Right cardiac atrium (tissue), 5 donors: ENCODE measurements around the gene BIRC5. TPM values are rescaled to one million over a fixed set of nuclear protein-coding genes. Genes with fewer than 3 reads are reported as not detected.
"Not testable (repeated sequence)": the region's sequence is repeated elsewhere in the genome, so short reads cannot be mapped to it uniquely, and the experiment has no call there.

Experiments
- ATAC-seq, 2 donors: fragments of 200-7000 bp; cut with Tn5 transposase; one replicate each; pipeline versions ENCODE4 v1.8.0 to v1.9.1; 2020; ENCODE audit warnings: moderate library complexity in 2 of 2, mild to moderate bottlenecking in 1 of 2
- DNase-seq, 3 donors: peaks; one replicate each; pipeline ENCODE4 v3.0.0-alpha.2; 2020
- H3K27ac ChIP-seq: one replicate; pipeline ENCODE4 v1.5.1; 2013; ENCODE audit warnings: mild to moderate bottlenecking, low read length, control low read depth, moderate library complexity
- H3K27me3 ChIP-seq: one replicate; pipeline ENCODE4 v1.6.1; 2013; ENCODE audit not compliant: control insufficient read depth, insufficient read depth
- H3K4me1 ChIP-seq: one replicate; pipeline ENCODE4 v1.6.1; 2013; ENCODE audit warnings: low read length; ENCODE audit not compliant: control insufficient read depth, insufficient read depth
- H3K4me3 ChIP-seq: one replicate; pipeline ENCODE4 v1.5.1; 2013; ENCODE audit warnings: low read length, control low read depth
- H3K9me3 ChIP-seq: one replicate; pipeline ENCODE4 v1.6.1; 2013; ENCODE audit warnings: low read length; ENCODE audit not compliant: control insufficient read depth
- WGBS: extraction: QIAGEN DNeasy Blood & Tissue Kit; methylation state at CpG from one replicate; pipeline ENCODE4 v1.1.7; 2013; 5-methylcytosine and 5-hydroxymethylcytosine counted together
- intact Hi-C, 4 donors: fragments of 100-400 bp; cut with DNase I; formaldehyde crosslinking; loops; one replicate each; pipeline versions ENCODE4 v1.11.0 to v1.14.0; 2022 to 2023
- long read RNA-seq, 4 donors: library from polyadenylated mRNA; unstranded; transcript quantifications; one replicate each; pipeline ENCODE4 v2.0.0, GENCODE V29; 2020 to 2021
- polyA plus RNA-seq: library from polyadenylated mRNA; stranded (reverse); fragments of 200-250 nt; gene quantifications from one replicate; pipeline ENCODE4 v1.2.3, GENCODE V29; 2013
- total RNA-seq, 4 donors: library from RNA; stranded (reverse); fragmentation: NEBNext Ultra II Directional; extraction: Animal tissue kit (Norgen Biotek cat#: 25700); gene quantifications; one replicate each; pipeline ENCODE4 v1.2.1, GENCODE V29; 2021
- donor health status: healthy with polysubstance abuse.
- donor health status: DM: no; HTN: yes; CAD: no.
- donor health status: DM: no; HTN: no; CAD: no.
- donor health status: DM: no; HTN: yes; CAD: no; lungs with severe emphysema.
- donor health status: DM: yes; HTN: yes; CAD: no.

BIRC5 gene
- total RNA-seq: 1 to 10 TPM in 2 of 4 donors, under 1 TPM in 1, not detected in 1; 0.17 to 1.3 (median 1.1) TPM
- 0.29 TPM for polyA plus RNA-seq
- long read RNA-seq, donor 1, partial matches to known transcripts: 0 of 5 reads
- long read RNA-seq, donor 1, other reads (novel, unspliced or antisense): 2 of 5 reads
- long read RNA-seq, donor 2, partial matches to known transcripts: 0 of 1 reads
- long read RNA-seq, donor 2, other reads (novel, unspliced or antisense): 0 of 1 reads
- long read RNA-seq, donor 3: 0 reads
- long read RNA-seq, donor 4: 0 reads

DNA sequence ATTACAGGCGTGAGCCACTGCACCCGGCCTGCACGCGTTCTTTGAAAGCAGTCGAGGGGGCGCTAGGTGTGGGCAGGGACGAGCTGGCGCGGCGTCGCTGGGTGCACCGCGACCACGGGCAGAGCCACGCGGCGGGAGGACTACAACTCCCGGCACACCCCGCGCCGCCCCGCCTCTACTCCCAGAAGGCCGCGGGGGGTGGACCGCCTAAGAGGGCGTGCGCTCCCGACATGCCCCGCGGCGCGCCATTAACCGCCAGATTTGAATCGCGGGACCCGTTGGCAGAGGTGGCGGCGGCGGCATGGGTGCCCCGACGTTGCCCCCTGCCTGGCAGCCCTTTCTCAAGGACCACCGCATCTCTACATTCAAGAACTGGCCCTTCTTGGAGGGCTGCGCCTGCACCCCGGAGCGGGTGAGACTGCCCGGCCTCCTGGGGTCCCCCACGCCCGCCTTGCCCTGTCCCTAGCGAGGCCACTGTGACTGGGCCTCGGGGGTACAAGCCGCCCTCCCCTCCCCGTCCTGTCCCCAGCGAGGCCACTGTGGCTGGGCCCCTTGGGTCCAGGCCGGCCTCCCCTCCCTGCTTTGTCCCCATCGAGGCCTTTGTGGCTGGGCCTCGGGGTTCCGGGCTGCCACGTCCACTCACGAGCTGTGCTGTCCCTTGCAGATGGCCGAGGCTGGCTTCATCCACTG, at the start of gene BIRC5:
Gene BIRC5, plus strand, starts transcription at position 238 of the 690 bp plus-strand sequence. Its CDS starts 64 bp downstream, at position 302.
- under 1% methylated on average over 60 of the region's 60 CpGs for WGBS
- Histone ChIP-seq H3K9me3 (no peaks in the 10 kb centered on the region), H3K27ac (no peak within 1 kb of the TSS), H3K4me3 (no peak within 1 kb of the TSS), H3K4me1 (no peaks in the 10 kb centered on the region), H3K27me3 (no peaks in the 10 kb centered on the region)
- intact Hi-C loops: no loop called here
- ATAC-seq (peak; percentile 99), DNase-seq (peak; percentile 90 to 97 (median 95))

DNA sequence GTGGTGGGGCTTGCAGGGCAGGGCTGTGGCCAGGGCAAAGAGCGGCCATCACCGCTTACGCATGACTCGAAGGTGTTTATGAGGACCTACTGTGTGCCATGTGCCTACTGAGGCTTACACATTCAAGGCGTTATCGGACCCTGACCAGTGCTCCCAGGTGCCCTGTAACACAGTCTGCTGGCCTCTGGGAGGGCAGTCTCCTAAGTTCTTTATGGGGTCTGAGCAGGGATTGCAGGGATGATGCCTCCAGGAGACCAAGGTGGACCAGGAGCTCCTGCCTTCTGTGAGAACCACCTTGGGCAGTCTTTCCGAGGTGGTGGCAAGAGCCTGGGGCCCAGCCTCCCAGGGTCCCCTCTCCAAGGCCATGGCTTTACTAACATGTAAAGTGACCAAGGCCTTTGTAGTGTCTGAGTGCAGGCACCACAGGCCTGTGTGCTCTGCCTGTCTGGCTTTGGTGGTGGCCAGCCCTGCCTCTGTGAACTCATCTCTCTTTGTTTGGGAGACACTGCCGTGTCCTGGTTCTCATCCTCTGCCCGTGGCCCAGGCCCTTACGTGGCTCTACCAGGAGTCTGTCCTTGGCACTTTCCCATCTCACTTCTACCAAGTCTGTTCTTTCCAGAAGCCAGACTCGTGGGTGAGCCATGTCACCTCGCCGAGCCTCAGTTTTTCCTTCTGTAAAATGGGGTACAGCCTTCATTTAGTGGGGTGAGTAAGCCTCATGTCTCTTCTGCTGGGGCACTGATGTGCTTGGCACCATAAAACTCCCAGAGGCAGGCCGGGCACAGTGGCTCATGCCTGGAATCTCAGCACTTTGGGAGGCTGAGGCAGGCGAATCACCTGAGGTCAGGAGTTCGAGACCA, 49.1 kb upstream of the BIRC5 start:
- WGBS: 96% methylated on average over 16 of the region's 16 CpGs
- H3K4me3 ChIP-seq: no peak overlapping the region
- DNase-seq: no peak
- H3K4me1 ChIP-seq: no peaks in the 10 kb centered on the region
- no peaks in the 10 kb centered on the region for H3K9me3 ChIP-seq
- no peak for ATAC-seq
- intact Hi-C loops: no loop called here
- H3K27me3 ChIP-seq: no peaks in the 10 kb centered on the region
- no peak overlapping the region for H3K27ac ChIP-seq

DNA sequence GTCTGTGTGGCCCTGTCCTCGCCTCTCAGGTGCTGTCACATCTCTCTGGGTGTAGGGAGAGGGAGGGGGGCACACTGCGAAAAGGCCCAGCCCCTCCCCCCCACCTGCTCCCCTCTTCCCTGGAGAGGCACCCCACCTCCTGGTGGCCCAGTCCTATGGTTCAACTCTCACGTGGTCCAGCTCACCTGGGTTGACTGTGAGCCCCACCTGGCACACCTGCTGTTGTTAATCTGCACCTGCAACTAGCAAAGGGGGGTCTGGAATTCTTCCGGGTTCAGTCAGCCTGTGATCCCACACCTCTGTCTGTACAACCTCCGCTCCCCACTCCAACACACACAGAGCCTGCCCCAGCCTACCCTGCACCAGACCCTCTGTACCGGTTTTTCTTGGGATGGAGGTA, 47.6 kb upstream of the BIRC5 start:
- DNase-seq (no peak), ATAC-seq (no peak)
- no peak overlapping the region for H3K27ac ChIP-seq
- H3K4me1 ChIP-seq: no peaks in the 10 kb centered on the region
- intact Hi-C loops: no loop called here
- no peaks in the 10 kb centered on the region for H3K9me3 ChIP-seq
- H3K27me3 ChIP-seq: no peaks in the 10 kb centered on the region
- no peak overlapping the region for H3K4me3 ChIP-seq
- WGBS: 76% methylated on average over 6 of the region's 6 CpGs

DNA sequence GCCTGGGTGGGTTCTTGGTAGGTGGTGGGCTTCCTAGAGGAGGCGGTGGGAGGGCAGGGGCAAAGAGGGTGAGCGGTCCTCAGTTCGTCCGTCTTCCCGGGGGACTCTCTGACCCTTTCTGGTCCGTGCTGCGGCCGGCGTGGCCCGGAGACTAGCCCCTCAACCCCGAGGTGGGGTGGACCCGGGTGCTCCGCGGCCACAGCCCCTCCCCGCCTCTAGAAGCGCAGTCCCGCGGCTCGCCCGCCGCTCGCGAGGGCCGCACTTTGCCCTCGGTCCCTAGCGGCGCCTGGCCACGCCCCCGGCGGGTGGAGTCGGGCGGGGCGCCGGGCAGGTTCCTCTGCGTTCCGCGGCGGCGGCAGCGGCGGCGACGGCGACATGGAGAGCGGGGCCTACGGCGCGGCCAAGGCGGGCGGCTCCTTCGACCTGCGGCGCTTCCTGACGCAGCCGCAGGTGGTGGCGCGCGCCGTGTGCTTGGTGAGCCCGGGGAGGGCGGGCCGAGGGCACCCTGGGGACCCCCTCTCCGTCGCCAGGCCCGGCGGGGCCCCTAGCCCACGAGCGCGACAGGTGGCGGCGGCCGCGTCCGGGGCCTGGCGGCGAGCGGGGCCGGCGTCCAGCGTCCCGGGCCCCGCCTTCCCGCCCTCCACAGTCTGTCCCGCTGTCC, 45.7 kb upstream of the BIRC5 start, which contains the start of gene SYNGR2:
Gene SYNGR2, plus strand, starts transcription at position 340 of the 661 bp plus-strand sequence. Its CDS starts 36 bp downstream, at position 376.
- H3K4me3 ChIP-seq: peak within 1 kb of the TSS; percentile 89
- WGBS: under 1% methylated on average over 84 of the region's 84 CpGs
- H3K27ac ChIP-seq: peak within 1 kb of the TSS; percentile 26
- no peaks in the 10 kb centered on the region for H3K9me3 ChIP-seq
- peak; percentile 76 to 77 for ATAC-seq
- intact Hi-C loops: no loop called here
- H3K4me1 ChIP-seq: peaks cover 3% of the 10 kb centered on the region
- DNase-seq: peak; percentile 83 to 94 (median 94)
- H3K27me3 ChIP-seq: no peaks in the 10 kb centered on the region

DNA sequence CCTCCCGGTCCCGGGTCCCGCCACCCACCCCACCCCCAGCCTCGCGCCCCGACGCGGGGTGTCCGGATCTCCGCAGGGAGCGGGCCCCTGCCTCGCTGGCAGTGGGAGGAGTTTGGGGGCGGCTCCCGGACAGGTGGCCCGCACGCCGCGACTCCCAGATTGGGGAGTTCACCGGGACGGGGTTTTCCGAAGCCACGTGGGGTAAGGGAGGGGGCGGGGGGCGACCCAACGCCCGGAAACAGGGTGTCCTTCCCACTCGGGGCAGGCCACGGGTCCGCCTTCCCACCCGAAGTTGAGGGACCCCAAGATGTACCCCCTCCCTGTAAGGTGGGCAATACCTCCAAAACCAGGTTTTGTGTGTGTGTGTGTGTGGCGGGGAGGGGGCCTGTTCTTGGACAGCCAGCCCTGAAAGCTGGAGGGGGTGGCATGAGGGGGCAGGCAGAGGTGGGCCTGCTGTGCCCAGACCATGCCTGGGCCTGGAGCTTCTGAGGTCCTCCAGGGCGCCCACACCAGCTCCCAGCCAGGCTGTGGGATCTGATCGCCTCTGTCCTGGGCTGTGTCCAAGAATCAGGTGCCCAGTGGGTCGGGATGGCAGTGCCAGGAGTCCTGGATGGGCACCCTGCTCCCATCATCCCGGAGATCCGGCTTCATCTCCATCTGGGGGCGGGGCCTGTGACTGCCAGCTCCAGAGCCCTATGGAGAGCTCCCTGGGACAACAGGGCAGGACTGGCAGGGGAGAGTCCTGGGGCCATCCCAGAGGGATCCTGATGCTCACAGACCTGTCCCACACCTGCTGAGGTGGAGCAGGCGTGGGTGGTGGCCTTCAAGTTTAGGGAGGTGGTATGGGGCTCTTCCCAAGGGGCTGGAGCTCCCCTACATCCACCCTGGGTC, 44.9 kb upstream of the BIRC5 start:
- no peaks in the 10 kb centered on the region for H3K27me3 ChIP-seq
- DNase-seq: peak; percentile 41 to 80 (median 80)
- H3K27ac ChIP-seq: peak overlapping the region; percentile 26
- ATAC-seq: peak; percentile 34
- intact Hi-C loops: no loop called here
- peak overlapping the region; percentile 89 for H3K4me3 ChIP-seq
- H3K9me3 ChIP-seq: no peaks in the 10 kb centered on the region
- WGBS: 10% methylated on average over 38 of the region's 38 CpGs
- H3K4me1 ChIP-seq: peaks cover 3% of the 10 kb centered on the region

DNA sequence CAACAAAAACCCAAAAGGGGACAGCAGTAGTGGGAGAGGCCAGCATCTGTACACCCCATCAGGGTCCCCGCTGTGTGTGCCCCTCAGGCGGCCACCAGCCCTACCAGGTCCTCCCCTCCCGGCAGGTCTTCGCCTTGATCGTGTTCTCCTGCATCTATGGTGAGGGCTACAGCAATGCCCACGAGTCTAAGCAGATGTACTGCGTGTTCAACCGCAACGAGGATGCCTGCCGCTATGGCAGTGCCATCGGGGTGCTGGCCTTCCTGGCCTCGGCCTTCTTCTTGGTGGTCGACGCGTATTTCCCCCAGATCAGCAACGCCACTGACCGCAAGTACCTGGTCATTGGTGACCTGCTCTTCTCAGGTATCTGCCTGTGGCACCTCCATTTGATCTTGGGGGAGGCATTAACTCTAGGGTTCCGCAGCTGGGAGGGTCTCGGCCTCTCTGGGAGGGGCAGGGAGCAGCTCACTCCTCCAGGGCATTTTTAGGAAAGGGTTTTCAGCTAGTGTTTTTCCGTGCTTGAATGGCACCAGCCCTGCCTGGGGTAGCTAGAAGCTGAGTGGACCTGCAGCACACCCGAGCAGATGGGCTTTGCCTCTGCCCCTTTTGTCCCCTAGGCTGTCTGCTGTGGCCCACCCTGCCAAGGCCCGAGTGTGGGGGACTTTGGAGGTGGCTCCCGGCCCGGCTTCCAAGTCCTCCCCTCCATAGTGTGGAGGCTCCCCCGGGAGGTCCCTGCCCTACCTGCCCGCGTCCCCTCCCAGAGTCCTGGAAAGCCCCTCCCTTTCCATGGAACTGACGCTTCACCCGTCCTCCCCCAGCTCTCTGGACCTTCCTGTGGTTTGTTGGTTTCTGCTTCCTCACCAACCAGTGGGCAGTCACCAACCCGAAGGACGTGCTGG, 43.1 kb upstream of the BIRC5 start:
- no peak for DNase-seq
- Histone ChIP-seq H3K4me3 (no peak overlapping the region), H3K27me3 (no peaks in the 10 kb centered on the region), H3K27ac (no peak overlapping the region), H3K9me3 (no peaks in the 10 kb centered on the region), H3K4me1 (peaks cover 3% of the 10 kb centered on the region)
- WGBS: 87% methylated on average over 31 of the region's 31 CpGs
- intact Hi-C loops: loop anchor here in 2 of 4 donors (5.0 to 10.0 kb wide), 3 partner anchors 39 to 59 kb away; partner anchors contain the start of gene TMC8 (in 1 of the 2)
- ATAC-seq: no peak

DNA sequence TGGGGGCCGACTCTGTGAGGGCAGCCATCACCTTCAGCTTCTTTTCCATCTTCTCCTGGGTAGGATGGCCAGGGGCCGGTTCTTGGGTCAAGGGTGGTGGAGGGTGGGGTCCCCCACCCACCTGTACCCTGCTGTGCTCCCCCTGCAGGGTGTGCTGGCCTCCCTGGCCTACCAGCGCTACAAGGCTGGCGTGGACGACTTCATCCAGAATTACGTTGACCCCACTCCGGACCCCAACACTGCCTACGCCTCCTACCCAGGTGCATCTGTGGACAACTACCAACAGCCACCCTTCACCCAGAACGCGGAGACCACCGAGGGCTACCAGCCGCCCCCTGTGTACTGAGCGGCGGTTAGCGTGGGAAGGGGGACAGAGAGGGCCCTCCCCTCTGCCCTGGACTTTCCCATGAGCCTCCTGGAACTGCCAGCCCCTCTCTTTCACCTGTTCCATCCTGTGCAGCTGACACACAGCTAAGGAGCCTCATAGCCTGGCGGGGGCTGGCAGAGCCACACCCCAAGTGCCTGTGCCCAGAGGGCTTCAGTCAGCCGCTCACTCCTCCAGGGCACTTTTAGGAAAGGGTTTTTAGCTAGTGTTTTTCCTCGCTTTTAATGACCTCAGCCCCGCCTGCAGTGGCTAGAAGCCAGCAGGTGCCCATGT, 42.3 kb upstream of the BIRC5 start:
- H3K4me1 ChIP-seq, H3K9me3 ChIP-seq, H3K4me3 ChIP-seq, ATAC-seq, DNase-seq, H3K27me3 ChIP-seq, H3K27ac ChIP-seq: not testable (repeated sequence)
- intact Hi-C loops: loop anchor here in 2 of 4 donors (5.0 to 10.0 kb wide), 3 partner anchors 39 to 59 kb away; partner anchors contain the start of gene TMC8 (in 1 of the 2)
- 85% methylated on average over 19 of the region's 19 CpGs for WGBS

DNA sequence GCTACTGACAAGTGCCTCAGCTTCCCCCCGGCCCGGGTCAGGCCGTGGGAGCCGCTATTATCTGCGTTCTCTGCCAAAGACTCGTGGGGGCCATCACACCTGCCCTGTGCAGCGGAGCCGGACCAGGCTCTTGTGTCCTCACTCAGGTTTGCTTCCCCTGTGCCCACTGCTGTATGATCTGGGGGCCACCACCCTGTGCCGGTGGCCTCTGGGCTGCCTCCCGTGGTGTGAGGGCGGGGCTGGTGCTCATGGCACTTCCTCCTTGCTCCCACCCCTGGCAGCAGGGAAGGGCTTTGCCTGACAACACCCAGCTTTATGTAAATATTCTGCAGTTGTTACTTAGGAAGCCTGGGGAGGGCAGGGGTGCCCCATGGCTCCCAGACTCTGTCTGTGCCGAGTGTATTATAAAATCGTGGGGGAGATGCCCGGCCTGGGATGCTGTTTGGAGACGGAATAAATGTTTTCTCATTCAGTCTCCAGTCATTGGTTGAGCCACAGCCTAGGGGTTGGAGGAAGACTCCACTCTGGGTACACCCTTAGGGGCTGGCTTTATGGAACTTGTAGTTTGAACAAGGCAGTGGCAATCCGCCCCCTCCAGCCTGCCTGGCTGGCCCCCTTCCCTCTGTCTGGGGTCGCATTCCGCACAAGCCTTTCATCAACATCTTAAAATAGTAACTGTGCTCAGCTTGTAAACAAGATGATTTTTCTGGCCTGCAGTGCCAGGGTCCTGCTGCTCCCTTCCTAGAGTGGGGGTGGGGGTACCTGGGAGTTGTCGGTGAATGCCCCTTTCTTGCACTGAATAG, 41.6 kb upstream of the BIRC5 start:
- Histone ChIP-seq H3K4me1 (peaks cover 3% of the 10 kb centered on the region), H3K4me3 (no peak overlapping the region), H3K27me3 (no peaks in the 10 kb centered on the region), H3K27ac (peak overlapping the region; percentile 51), H3K9me3 (no peaks in the 10 kb centered on the region)
- 38% methylated on average over 19 of the region's 19 CpGs for WGBS
- intact Hi-C loops: loop anchor here in 2 of 4 donors (5.0 to 10.0 kb wide), 3 partner anchors 40 to 60 kb away; partner anchors contain the start of gene TMC8 (in 1 of the 2)
- ATAC-seq (peak; percentile 5 to 9), DNase-seq (peak; percentile 52 to 82 (median 80))
